GM21390 (cell line): Measurements from ENCODE around the gene RSL24D1.
A peak's percentile ranks its signal among the peaks of the same experiment; 100 is the strongest.

Source experiments
- ATAC-seq: cut with Tn5 transposase; IDR thresholded peaks from one replicate; pipeline ENCODE4 v1.9.1; 2021; ENCODE audit not compliant: unreplicated experiment

Gene RSL24D1

DNA sequence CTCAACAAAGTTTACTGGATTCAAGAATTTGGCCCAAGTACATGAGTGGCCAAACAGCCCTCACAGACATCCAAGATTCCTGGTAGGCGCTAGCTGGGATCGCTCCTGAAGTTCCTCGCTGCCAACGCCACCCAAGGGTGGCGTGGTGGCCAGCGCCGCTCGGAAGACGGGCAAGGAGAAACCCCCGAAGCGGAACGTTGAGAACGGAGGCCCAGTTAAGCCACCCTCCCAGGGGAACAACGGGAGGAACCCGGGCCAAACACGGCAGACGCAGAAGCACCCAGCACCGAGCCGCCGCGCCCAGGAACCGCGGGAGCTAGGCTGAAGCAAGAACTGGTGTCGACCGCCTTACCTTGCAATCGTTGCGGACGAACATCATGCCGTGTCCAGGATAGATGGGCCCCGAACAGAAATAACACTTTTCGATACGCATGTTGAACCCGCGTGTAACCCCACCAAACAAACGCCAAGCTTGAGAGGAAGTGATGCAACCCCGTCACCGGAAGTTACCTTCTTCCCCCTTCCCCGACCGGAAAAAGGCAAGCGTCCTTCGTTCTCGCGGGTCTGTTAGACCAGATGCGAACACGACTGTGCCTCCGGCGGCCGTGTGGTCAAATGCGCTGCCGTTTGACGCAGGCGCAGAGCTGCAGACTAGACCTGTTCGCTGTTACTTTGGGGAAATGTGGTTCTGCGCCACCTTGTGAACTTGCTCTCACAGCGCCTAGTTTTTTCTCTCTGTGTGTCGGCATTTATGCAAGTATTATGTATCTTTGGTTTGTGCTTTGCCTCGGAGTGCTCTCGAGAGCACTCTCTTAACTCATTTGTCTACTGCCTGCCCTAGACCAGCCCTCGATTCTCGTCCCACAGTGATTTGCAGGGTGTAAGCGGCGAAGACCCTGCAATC lies at the start of gene RSL24D1:
RSL24D1 (minus strand) TSS at position 484 of the 904 bp plus-strand sequence; CDS start at position 433, 51 bp downstream.
- ATAC-seq, result peak; percentile 95

DNA sequence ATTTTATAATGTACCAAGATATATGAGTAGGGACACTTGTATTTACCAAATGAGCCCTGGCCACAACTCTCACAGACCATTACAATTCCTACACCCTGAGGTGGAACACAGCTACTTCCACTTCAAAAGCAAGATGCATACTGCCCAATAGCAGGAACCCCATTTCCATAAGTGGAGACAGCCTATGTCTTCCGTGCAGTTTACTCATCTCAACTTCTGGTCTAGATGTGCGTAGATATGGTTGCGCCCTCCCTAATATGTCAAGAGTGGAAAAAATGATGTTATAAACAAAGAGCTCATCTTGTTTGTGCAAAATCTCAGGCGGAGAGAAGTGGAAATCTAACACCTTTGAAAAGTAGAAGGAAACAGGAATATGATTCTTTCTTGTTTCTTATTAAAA lies 48.3 kb upstream of the RSL24D1 start:
- ATAC-seq, result no peak

DNA sequence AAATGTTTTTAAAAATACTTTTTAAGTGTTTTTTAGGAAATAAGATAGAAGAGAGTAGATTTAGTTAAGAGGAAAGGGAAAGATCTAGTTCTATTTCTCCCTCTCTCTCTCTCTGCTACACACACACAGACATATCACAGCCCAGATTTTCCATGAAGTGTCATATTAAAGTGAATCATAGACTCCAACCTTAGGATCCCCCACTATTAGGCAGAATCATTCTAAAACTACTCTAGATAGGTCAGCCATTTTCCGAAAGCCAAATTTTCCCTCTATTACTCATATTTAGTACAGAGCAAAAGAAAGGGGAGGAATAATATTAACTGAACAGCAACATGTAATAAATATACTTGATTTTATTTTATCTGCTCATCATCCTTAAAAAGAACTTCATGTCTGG lies 45.1 kb upstream of the RSL24D1 start:
- no peak for ATAC-seq

DNA sequence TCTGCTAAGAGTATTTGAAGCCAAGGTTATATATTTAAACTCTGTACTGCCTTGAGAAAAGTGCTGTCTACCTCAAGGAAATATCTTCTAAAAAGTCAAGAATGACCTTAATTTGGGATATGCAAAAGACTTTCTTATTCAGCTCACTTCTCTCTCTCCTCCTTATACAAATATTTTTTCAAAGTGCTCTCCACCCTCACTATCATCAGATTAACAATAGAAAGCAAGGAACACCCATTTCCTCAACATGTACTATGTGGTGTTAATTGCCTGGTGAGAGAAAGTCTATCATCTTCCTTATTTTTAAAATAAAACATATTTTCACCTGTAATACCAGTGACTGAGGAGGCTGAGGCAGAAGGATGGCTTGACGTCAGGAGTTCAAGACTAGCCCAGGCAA lies 44.4 kb upstream of the RSL24D1 start:
- no peak for ATAC-seq

DNA sequence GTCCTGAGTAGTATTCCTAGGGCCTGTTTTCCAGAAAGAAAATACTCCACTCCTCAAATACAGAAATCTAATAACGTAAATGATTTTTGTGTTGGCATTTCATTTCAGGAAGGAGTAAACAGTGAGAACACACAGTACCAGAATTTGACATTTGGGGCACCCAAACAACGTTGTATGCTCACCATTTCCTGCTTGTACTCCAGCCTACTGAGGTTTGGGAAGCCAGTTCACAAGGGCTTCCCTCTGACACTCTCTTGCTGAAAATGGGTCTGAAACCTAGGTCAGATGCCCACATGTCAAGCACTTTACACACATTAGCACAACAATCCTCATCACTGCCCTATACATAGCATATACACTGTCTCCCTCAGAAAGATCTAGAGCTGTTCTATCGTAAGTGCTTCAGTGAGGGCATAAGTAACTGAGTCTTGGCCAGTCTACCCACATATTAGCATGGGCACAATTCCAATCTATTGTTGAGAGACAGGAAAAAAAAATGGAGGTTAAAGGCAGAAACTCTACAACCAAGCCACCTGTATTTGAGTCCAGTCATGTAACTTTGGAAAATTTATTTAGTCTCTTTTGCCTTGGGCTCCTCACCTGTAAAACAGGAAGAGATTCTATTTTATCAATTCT lies 43.5 kb upstream of the RSL24D1 start:
- no peak for ATAC-seq

DNA sequence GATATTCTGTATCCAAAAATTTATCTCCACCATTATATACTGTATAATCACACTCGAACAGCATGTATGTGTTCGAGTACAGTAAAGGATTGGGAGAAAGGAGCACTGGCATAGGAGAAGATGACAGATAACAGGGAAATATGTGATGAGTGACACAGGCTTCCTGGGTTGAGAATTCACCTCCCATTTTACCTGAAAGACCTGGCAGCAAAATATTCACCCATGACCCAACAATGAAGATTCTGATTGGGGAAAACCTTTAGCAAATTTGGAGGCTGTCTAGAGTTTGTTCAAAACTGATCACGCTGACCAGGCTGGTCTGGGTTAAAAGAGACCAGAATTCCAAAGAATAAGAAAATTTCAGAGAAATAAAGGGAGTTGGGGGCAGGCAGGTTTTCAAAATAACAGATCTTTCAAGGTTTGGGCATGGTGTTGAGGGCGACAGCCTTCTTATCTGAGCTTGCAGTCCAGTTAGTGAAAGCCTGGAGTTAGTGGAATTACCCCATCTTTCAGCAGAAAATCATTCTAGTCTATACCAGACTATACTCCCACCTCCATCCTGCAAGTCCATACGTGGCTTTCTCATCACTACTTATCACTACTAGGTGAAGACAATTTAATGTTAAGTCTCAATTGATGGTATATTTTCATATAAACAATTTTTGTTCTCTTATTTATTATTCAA lies 42.8 kb upstream of the RSL24D1 start:
- no peak for ATAC-seq

DNA sequence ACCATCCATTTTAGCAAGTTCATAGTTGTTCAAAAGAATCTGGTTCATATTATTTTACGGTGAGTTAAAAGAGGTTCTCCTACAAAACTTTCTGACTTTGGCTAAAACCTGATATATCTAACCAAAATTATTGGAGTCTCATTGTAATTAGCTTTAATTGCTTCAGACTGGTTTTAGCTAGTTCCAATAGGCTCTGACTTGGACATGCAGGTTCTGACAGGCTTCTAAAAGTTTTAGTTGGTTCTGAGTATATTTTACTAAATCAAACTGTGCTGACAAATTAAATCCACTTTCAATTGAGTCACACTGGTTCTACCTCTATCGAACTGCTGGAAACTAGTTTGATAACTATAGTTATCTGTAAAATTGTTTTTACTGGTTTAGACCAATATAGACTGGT lies 42.1 kb upstream of the RSL24D1 start:
- ATAC-seq, result no peak

DNA sequence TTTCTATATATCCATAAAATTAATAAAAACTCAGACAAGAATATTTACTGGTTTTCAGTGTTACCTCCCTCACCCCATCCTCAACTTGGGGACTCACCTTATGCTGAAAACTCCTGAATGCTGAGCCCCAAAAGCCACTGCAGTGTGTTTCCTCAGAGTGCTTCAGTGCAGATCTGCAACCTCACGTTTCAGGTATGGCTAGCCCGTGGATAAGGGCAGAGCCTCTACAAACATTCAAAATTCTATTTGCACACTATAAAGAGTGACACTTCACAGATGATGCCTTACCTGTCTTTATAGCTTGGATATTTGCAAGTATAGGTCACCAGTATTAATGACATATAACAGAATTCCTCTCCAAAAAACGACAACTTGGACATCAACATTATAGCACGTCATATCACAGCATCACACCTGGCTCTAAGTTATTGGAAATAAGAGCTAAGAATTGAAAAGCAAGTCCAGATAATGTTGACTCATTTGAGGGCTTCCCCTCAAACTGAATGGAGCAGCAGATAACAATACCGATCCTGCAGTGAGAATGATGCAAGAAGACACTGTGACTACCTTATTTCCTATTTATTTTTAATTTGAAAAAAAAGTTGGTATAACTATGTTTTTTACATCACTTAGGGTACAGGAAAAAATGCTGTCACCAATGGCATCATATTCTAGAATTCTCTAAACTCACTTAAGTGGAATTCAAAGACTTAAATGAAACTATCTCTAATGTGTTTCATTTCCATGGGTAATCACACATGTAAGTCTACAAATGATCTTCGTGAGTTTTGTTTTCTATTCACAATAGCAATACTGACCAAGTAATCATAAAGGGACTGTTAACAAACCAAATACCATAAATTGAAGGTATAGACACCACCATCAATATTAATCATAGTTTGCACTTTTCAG lies 40.7 kb upstream of the RSL24D1 start:
- ATAC-seq, result no peak

DNA sequence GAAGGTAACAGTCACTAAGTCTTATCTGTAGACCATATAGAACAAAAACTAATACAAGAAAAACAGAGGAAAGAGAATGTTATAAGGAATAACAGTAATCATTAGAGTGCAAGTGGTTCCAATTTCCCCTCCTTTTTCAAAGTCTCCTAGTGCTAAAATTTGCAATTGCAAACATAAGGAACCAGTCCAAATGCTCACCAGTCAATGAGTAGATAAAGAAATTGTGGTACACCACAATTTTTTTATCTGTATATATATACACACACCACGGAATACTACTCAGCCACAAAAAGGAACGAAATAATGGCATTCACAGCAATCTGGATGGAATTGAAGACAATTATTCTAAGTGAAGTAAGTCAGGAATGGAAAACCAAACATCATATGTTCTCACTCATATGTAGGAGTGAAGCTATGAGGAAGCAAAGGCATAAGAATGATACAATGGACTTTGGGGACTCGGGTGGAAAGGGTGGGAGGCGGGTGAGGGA lies 38.9 kb upstream of the RSL24D1 start:
- no peak for ATAC-seq

DNA sequence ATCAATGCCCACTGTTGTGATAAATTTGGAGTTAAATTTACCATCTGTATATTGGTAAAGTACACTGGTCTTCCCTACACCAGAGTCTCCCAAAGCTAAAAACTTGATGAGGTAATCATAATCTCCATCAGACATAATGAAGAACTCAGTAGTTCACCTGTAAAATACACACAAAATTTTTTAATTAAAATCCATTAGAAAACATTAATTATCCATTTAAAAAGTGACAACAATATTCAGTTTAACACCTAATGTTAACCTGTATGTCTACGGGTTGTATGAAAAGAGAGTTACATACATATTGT lies 38.0 kb upstream of the RSL24D1 start:
- ATAC-seq, result no peak

DNA sequence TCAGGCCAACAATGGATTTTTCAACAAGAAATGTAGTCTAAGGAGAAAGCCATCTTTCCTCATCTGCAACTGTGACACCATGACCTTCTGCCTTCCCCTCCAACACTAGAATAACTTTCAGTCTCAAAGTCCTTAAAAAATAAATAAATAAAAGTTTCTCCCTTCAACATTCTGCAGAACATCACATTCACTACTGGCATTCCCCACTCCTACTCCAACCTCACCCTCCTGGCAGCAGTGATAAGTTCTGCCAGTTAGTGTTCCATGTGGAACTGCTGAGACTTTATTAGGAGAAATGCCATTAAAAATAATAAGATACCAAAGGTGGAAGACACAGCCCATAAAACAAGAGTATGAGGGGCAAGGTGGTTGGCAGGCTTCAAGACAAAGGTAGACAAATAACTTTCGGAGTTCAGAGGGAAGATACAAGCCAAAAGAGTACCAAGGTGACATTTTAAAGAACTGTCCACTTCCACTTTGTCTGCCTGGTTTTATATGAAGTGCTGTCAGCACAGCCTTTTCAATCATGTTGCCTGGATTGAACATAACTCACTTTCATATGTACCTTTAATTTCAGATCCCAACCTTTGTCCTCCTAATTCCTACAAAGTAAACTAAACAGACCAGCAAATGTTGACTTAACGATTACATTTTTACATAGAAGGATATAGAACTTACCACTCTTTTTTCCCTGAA lies 37.5 kb upstream of the RSL24D1 start:
- no peak for ATAC-seq

DNA sequence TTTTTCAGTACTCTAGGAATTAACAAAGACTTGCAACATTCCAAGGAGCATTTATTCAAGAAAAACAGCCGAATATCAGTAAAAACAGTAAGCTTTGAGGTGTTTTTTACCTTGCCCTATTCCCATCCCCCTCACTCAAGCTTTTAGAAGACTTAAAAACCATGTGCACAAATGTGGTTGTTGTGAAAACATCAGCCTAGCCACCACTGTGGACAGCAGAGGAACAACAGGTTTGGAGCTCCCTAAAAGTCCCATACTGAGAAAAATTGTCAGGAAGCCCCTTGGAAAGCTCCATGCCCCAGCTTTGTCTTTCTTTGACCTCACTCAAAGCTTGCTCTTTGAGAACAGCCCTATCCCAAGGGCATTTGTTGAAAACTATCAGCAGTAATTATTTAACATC lies 34.7 kb upstream of the RSL24D1 start:
- ATAC-seq, result no peak

DNA sequence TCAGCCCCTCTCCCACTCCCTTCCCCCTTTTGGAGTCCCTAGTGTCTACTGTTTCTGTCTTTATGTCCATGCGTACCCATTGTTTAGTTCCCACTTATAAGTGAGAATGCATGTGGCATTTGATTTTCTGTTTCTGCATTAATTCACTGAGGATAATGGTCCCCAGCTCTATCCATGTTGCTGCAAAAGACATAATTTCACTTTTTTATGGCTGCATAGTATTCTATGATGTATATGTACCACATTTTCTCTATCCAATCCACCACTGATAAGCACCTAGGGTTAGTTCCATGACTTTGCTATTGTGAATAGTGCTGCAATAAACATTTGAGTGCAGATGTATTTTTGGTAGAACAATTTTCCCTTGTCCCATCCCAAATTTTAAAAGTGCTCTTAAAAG lies 34.2 kb upstream of the RSL24D1 start:
- ATAC-seq, result no peak

DNA sequence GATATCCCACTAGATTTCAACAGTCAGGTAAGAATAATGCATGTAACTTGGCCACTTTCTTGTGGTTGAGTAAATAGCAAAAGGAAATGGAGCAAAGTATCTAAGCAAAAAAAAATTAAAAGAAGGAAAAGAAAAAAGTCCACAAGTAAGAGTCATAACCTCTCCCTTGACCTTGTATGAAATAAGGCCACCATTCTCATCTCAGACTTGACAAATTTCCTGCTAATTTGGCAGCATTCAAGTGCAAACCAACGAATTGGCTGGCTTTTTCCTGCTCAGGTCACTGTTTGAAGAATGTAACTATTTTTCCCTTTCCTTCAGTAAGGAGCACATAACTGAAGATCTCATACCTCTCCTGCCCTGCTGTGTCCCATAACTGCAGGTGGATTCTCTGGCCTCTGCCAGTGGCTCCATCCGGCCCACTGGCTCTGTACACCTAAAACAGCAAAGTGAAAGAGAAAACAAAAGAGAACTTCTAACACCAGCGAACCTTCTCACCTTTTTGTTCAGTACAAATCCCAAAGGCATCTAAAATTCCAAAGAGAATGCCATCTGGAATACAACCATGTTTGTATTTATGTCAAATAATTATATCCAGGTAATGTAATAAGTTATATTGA lies 33.4 kb upstream of the RSL24D1 start:
- no peak for ATAC-seq

DNA sequence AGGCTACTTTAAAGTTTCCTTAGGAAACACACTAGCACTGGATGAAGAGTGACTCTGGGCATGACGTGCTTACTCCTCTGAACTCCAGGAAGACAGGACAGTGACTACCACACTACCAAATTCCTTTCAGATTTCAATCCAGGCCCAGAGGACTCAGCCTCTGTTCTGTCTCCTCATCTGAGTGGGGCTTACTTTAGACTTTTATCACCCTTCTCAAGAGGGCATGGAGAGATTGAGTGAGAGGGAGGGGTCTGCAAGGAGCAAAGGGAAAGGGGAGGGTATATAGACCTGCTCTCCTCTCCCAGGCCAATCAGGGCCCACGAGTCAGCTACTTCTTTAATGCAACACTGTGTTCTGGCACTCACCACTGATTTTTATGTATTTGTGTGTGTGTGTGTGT lies 29.4 kb upstream of the RSL24D1 start:
- ATAC-seq, result no peak

DNA sequence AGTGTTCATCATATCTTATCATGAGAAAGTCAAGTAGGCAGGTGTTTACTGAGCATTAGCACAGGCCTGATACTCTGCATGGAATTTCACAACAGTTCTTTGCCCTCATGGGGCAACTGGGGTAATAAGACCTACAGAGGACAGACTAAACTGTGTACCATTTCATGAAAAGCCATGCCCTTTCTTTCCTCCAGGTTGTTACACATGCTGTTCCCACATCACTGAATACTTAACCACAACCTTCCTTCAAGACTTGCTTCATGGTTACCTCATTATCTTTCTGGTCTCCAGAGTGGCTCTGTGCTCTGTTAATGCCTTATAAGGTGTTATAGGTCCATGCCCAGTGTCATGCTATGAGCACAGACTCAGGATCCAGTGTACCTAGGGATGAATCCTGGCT lies 28.2 kb upstream of the RSL24D1 start:
- ATAC-seq, result peak; percentile 30

DNA sequence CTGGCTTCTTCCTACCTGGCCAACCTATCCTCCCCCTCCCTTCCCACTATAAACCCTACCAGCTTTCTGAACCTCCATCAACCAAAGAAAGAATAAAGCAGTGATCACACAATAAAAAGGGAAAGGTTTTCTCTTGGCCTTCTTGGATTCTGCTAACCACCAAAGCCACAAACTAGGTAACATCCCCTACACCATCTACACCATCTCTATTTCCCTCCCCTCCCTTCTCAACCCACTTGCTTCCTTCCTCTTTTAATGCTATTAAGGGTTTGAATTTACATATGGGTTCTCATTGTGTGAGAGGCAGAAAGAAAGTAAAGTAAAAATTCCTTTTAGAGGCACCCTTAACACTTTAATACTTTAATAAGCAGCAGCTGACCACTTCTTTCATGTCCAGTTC lies 25.8 kb upstream of the RSL24D1 start:
- peak; percentile 78 for ATAC-seq

DNA sequence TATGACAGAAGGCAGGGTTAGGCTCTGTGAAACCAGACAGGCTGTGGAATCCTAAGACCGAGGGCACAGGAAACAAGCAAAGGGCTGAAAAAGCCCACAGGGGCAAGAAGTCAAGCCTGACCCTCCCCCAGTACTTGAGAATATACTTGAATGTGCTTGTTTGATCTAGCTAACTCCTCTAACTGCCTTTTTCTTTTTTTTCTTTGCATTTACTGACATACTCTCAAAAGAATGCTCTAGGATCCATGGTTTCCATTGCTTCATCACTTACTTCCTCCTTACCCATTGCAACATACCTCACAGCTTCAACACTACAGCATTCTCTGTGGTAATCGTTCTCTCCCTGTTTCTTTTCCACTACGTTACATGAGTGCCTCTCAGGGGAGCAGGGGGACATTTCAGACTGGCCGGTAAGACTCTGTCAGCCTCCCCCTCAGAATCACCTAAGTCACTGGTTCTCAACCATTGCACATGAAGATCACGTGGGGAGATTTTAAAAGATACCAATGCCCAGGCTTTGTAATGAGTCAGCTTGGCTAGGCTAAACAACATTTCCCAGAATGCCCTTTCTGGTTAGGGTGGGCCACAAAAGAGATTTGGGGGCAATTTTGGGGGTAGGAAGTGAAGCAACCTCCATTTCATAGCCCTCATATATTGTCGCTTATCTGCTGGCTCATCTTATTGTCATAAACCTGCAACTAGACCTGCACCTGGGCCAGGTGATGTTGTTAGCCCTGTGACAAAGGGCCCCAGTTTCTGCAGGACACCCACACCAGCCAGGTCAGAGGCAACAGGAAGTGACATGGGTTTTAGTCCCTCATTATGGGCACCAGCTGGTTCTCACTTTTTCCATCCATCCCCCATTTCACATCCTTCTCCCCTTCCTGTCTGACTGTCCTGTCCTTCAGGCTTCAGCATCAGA lies 24.6 kb upstream of the RSL24D1 start:
- ATAC-seq, result peak; percentile 34

DNA sequence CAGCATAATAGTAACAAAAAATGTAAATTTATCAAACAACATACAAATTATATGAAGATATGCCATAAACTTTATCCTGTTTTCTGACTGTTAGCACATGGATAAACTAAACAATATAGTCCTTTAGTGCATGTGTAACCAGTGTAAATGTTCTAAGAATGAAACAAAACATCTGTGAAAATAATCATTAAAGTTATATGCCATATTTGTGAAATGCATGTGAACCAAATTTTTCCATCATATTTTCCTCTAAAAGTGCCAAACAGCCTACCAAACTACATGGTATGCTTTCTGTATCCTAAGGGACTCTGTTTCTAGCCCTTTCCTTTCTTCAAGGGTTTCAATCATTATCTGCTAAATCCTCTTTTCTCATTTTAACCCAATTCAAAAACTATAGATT lies 23.9 kb upstream of the RSL24D1 start:
- ATAC-seq, result no peak
